RWPE2 (cell line): ENCODE measurements around the gene GRID2.

Source experiments
- ATAC-seq: fragments of 200-7000 bp; cut with Tn5 transposase; 3 replicates; pipeline ENCODE4 v1.9.1; 2021; ENCODE audit warnings: low read depth
- DNase-seq: peaks from one replicate; pipeline ENCODE4 v3.0.0-alpha.2; 2020; ENCODE audit warnings: low spot score
- H3K27ac ChIP-seq: fragments of 450-650 bp; 2 replicates; pipeline ENCODE4 v1.5.1; 2017; ENCODE audit warnings: mild to moderate bottlenecking; ENCODE audit not compliant: poor library complexity, severe bottlenecking
- H3K27me3 ChIP-seq: fragments of 250-450 bp; sonication (Bioruptor Pico); 2 replicates; pipeline ENCODE4 v1.5.1; 2021; ENCODE audit warnings: mild to moderate bottlenecking, moderate library complexity; ENCODE audit not compliant: insufficient read depth, poor library complexity, severe bottlenecking
- H3K36me3 ChIP-seq: fragments of 250-450 bp; sonication (Bioruptor Pico); 2 replicates; pipeline ENCODE4 v1.5.1; 2020; ENCODE audit warnings: low read depth, mild to moderate bottlenecking, moderate library complexity
- H3K4me1 ChIP-seq: fragments of 250-450 bp; sonication (Bioruptor Pico); 2 replicates; pipeline ENCODE4 v1.5.1; 2021; ENCODE audit warnings: mild to moderate bottlenecking, moderate library complexity; ENCODE audit not compliant: insufficient read depth, poor library complexity, severe bottlenecking
- H3K4me3 ChIP-seq: fragments of 250-450 bp; sonication (Bioruptor Pico); 2 replicates; pipeline ENCODE4 v1.5.1; 2021; ENCODE audit warnings: mild to moderate bottlenecking, moderate library complexity; ENCODE audit not compliant: severe bottlenecking
- H3K9me3 ChIP-seq: fragments of 250-450 bp; sonication (Bioruptor Pico); 2 replicates; pipeline ENCODE4 v1.5.1; 2021; ENCODE audit warnings: mild to moderate bottlenecking, moderate library complexity; ENCODE audit not compliant: severe bottlenecking
- CTCF ChIP-seq: fragments of 450-650 bp; IDR thresholded peaks from one replicate; pipeline ENCODE4 v1.5.1; 2017; ENCODE audit warnings: mild to moderate bottlenecking, moderate library complexity; ENCODE audit not compliant: poor library complexity, severe bottlenecking

The GRID2 gene

GRCh38 chr4:92524131-92524530 is 220.4 kb downstream of the GRID2 start:
- no peak for TF ChIP-seq CTCF
- H3K36me3 ChIP-seq = no peaks in the 10 kb centered on the region
- H3K4me3 ChIP-seq = no peak overlapping the region
- DNase-seq = no peak
- ATAC-seq = no peak
- no peaks in the 10 kb centered on the region for H3K9me3 ChIP-seq
- no peaks in the 10 kb centered on the region for H3K27me3 ChIP-seq
- no peak overlapping the region for H3K27ac ChIP-seq
- no peaks in the 10 kb centered on the region for H3K4me1 ChIP-seq

- Histone ChIP-seq H3K4me3 (no peak overlapping the region), H3K27ac (no peak overlapping the region), H3K36me3 (no peaks in the 10 kb centered on the region), H3K4me1 (no peaks in the 10 kb centered on the region), H3K9me3 (no peaks in the 10 kb centered on the region), H3K27me3 (no peaks in the 10 kb centered on the region)
- no peak for TF ChIP-seq CTCF
- ATAC-seq = no peak
- no peak for DNase-seq
Observed at GRCh38 chr4:92528541-92528940, 224.8 kb downstream of the GRID2 start.

GRCh38 chr4:92529510-92529909 is 225.7 kb downstream of the GRID2 start:
- ATAC-seq = no peak
- no peaks in the 10 kb centered on the region for H3K9me3 ChIP-seq
- H3K4me1 ChIP-seq = no peaks in the 10 kb centered on the region
- H3K36me3 ChIP-seq = no peaks in the 10 kb centered on the region
- H3K27ac ChIP-seq = no peak overlapping the region
- TF ChIP-seq CTCF = no peak
- no peaks in the 10 kb centered on the region for H3K27me3 ChIP-seq
- no peak for DNase-seq
- H3K4me3 ChIP-seq = no peak overlapping the region

- Histone ChIP-seq H3K27ac (no peak overlapping the region), H3K9me3 (no peaks in the 10 kb centered on the region), H3K36me3 (no peaks in the 10 kb centered on the region), H3K27me3 (no peaks in the 10 kb centered on the region), H3K4me3 (no peak overlapping the region), H3K4me1 (no peaks in the 10 kb centered on the region)
- TF ChIP-seq CTCF = no peak
- DNase-seq = no peak
- no peak for ATAC-seq
Observed at GRCh38 chr4:92535599-92535998, 231.8 kb downstream of the GRID2 start.

GRCh38 chr4:92551616-92552015 is 247.8 kb downstream of the GRID2 start:
- Histone ChIP-seq H3K4me1 (no peaks in the 10 kb centered on the region), H3K27me3 (no peaks in the 10 kb centered on the region), H3K9me3 (no peaks in the 10 kb centered on the region), H3K36me3 (no peaks in the 10 kb centered on the region), H3K4me3 (no peak overlapping the region), H3K27ac (no peak overlapping the region)
- ATAC-seq = no peak
- no peak for TF ChIP-seq CTCF
- no peak for DNase-seq
